Hypothalamus (tissue), 51 donors: ENCODE results near the gene XYLB.

Experiments used
- DNase-seq, 51 donors: peaks; one replicate each; lab custom pipeline; 2025; lab: John Stamatoyannopoulos, UW

XYLB gene

DNA sequence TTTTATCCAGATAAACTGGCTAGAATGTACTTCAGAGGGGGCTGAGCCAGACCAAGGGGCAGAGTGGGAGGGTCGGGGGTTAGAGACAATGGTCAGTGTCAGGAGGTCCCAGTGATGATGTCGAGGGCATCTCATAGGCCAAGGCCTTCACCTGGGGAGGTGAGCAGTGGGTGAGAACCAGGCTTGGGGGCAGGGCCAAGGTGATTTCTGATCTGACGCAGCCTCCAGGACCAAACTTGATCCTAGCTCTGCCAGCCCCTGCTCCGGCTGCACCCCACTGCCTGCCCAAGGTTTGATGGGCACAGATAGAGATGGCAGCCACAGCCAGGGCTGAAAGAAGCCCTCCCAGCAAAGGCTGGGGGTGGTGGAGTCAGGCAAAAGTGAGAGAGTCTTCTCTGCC lies 14.9 kb downstream of the XYLB start:
- no peak for DNase-seq

DNA sequence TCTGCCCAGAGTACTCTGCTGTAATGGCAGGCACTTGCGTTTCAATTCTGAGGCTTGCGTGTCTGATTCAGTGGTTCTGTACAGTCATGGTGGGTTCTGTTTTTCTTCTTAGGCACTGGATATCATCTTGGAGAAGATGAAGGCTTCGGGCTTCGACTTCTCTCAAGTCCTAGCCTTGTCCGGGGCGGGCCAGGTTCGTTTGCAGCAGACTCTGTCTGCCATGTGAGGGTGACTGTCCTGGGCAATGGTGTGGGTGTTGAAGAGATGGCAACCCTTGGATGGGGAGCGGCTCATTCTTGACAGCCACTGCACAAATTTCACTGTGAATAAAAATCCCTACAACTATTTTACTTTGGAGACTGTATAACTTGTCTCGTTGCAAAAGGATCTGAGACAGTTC lies 16.2 kb downstream of the XYLB start:
- no peak for DNase-seq

DNA sequence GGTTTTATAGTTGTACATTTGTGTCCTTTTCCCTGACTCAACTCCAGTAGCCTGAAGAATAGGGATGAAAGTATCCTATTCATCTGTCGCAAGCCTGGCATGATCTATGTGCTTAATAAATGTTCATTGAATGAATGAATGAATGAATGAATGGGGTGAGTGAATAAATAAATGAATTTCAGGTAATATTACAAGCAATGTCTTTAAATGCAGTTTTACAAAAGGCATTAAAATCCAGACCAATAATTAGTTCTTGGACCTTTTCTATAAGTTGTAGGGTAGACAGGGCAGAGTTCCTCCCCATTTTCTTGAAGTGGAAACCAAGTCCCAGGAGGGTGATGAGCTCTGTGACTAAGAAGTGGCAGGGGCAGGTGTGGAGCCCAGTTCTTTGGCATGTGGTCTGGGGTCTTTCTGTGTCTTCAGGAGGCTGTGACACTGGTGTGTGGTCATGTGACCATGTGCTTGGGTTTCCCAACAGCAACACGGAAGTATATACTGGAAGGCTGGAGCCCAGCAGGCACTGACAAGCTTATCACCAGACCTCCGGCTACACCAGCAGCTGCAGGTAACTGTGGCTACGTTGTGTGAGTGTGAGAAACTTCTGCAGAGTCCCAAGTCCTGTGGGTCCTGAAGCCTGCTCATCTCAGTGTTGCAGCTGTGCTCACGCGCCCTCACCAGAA lies 18.3 kb downstream of the XYLB start:
- no peak for DNase-seq

DNA sequence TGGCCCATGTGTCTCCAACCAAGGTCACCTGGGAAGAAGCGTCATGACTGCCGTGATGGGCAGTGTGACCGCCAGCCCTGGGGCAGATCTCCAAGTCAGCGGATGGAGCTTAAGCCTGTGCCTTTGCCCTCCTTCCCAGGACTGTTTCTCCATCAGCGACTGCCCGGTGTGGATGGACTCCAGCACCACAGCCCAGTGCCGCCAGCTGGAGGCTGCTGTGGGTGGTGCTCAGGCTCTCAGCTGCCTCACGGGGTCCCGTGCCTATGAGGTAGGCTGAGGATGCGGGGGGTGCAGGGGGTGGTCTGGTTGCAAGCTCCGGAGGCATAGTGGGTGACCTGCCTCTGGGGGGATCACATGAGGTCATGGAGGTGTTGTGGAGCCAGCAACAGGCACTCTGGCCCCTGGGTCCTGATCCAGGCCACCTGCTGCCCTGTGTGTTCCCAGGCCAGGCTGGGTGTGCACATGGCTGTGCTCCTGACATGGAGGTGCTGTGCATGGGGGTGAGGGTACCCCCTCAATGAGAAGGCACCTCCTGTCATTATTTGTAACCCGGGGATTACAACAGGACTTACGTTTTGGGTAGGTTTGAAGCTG lies 19.0 kb downstream of the XYLB start:
- no peak for DNase-seq

DNA sequence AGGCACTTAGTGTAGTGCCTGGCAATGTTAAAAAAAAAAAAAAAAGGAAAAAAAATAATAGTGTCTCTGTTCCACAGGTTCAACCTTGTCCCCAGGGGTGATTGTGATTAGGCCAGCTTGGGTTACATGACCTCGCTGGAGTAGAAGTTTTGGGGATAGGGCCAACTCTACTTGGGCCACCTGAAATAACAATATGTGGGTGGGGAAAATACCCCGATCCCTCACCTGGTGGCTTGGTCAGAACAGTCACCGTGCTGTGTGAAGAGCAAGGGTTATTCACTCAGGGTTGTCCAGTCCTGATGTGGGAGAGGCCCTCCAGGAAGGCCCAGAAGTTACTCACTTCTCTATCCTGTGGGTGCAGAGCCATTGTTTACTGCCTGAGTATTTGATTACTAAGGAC lies 19.5 kb downstream of the XYLB start:
- no peak for DNase-seq

DNA sequence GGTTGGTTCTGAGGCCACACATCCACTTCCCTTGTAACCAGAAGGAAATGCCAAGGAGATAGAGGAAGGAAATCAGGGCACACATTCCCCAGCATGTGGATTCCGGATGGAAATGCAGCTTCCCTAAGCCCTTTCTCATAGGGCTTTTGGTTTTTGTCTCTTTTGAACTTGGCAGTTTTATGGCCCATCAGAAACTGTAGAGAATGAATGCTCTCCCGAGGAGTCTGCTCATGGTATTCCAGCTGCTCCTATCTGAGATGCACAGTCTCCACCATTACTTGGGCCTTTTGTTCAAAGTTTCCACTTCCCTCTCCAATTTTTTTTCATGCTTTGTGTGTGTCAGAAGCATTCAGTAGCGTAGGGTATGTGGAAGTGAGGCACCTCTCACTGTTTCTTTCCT lies 21.2 kb downstream of the XYLB start:
- DNase-seq: no peak

DNA sequence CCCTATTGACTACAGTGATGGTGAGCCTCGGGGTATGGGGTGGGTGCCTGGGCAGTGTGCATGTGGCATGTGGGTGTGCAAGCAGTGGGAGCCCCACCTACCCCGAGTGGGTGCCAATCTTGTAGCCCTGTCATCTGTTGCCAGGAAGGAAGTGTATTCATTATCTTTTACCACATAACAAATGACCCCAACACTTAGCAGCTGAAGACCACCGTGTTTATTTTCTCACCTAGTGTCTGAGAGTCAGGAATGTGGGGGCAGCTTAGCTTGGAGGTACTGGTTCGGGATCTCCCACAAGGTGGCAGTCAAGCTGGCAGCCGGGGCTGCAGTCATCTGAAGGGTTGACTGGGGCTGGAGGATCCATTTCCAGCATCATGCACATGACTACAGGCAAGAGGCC lies 21.7 kb downstream of the XYLB start:
- no peak for DNase-seq

DNA sequence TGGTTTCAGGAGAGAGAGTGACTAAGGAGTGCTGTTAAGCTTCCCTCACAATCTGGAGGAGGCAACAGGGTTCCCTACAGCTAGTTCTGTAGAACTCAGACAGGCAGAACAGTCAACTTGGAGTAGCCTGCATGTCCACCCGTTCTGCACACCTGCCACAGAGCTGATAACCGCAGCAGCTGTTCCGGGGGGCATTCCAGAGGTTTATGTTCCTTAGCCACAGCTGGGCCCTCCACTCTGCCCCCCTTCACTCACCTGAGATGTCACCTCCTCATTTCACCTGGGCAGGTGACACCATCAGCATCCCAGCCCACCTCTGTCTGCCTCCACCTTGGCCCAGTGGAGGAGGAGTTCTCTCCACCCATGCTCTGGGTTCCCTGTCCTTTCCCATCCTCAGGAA lies 22.6 kb downstream of the XYLB start:
- no peak for DNase-seq

DNA sequence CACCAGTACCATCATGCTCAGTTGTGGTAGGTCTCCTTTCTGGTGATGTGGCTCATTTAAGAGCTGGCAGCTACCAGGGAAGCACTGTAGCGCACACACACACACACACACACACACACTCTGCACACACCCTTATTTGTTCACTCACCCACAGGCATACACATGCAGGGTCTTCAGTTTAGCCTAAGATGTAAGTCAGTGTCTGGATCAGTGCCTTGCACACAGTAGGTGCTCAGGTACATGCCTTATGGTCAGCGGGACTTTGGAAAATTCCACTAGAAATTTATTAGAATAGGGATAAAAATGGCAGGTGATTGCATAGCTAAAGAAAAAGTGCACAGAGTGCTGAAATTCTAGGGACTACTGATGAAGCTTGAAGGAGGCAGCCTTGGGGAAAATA lies 23.6 kb downstream of the XYLB start:
- no peak for DNase-seq

DNA sequence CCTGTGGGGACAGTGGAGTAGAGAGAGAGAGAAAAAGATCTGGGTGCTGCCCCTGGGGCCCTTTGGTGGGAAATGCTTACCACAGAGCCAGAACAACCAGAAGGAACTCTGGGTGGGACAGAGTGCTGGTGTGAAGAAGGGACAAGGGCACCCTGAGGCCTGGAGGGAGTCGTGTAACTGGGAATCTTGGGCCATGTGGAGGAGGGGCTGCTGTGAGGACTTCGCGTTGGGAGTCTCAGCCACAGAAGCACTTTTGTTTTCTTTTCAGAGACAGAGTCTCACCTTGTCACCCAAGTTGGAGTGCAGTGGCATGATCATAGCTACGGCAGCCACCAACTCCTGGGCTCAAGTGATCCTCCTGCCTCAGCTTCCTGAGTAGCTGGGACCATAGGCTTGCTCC lies 24.3 kb downstream of the XYLB start:
- DNase-seq: no peak

DNA sequence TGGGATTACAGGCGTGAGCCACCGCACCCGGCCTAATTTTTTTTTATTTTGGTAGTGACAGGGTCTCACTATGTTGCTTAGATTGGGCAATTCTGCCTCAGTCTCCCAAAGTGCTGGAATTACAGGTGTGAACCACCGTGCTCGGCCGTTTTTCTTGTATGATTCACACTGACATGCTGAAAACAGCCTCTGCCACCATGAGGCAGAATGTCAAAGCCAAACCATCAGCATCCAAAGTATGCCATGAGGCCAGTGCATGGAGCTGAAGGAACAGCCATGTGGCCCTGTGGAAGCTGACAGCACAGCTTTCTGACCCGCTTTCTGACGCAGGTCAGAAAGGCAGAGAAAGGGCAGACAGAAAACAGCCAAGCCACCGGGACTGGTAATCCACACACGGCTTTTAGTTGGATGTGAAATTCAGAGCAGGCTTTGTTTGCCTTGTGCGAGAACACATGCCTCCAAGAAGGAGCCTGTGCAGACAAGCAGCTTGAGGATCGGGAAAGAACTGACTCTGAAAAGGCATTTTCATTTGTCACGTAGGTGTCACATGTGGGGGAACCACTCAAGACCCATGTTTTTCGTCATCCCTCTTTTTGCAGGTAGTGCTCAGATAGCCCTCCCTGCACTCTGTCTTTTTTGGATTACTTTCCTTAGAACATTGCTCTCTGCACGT lies 25.1 kb downstream of the XYLB start:
- DNase-seq: no peak

DNA sequence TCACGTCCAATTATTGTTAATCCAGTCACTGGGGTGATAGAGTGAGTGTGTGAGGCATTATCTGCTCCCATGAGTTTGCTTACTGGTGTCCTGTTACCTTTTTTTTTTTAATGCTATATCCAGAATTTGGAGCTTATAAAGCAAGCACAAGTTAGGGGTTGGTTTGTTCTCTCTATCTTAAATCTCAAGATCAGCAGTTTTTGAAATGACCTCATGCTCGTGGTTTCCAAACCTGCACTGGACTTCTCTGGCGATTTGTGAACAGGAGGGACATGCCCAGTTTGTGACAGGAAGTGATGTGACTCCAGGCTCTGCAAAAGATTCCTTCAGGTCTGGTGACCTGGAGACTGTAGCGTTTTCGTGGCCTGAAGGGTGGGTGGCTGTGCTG lies 25.6 kb downstream of the XYLB start:
- no peak for DNase-seq

DNA sequence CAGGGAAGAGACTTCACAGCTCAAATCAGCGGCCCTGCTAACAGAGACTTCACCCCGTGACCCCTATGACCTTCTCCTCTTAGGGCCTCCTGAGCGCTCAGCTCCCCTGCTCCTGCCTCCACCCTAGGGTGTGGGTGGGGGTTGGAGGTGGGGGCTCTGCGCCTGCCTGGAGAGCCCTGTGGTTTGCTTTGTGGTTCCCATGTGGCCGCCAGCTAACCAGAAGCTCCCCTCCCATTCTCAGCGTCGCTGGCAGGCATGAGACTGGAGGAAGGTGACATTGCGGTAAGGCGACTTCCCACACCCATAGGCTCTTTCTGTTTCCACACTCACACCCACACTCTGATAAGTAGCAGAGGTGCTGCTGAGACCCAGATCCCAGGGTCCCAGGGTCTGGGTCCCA lies 27.6 kb downstream of the XYLB start:
- no peak for DNase-seq

DNA sequence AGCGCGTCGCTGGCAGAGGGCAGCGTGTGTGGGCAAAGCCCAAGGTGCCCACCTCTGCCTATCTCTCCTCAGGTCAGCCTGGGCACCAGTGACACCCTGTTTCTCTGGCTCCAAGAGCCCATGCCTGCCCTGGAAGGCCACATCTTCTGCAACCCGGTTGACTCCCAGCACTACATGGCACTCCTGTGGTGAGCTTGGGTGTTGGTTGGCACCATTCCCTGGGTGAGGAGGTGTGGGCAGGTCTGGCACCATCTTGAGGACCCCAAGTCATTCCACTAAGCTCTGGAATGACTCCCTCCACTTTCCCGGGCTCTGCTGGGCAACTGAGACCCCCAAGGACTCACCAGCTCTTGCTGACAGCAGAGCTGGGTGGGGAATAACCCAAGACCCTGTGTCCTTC lies 28.5 kb downstream of the XYLB start:
- no peak for DNase-seq

DNA sequence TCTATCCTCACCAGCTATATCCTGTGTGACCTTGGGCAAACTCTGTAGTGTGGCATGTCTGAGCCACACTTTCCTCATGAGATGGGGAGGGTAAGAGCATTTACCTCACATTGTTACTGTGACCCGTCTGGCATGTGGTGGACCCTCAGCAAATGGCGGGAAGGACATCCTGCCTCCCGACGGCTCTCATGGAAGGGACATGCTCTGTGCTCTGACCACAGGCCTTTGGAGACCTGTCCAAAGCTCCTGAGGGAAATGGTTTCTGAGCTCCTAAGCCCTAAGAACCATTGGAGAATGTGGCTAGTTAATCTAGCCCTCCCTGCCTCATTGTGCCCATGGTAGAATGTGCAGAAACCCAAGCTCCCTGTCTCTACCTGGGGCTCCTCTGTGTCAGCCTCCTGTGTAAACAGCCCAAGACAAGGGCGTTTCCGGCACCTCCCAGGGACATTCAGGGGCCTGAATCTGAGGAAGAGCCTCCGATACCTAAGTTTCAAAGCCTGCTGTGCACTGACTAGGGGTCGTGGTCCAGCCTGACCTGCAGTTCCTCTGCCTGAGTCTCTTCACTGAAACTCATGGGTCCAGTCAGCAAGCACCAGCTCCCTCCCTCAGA lies 29.0 kb downstream of the XYLB start:
- DNase-seq: no peak

DNA sequence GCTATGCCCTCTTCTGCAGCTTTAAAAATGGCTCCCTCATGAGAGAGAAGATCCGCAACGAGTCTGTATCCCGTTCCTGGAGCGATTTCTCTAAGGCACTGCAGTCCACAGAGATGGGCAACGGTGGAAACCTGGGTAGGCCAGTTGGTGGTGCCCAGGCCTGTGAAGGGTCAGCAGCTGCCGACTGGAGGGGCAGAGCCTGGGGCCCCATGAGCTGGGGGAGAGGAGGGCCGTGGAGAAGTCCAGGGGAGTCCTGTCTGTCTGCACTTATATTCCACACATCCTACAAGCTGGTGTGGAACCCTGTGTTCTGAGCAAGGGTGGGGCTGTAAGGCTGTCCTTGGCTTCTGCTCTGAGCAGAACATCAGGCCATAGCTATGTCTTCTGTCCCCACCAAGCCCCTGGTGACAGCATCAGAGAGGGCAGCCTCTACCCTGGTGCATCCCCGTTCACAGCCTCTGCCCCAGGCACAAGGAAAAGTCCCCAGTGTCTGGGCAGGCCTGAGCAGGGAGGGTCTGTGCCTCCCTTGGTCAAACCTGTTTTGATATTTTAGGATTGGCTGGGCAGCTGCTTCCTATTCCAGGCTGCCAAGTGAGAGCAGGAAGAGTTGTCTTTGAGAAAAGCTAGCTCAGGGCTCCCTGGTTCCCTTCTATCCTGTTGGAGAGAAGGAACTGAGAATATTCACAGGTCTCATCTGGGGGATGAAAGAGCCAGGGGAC lies 29.7 kb downstream of the XYLB start:
- no peak for DNase-seq

DNA sequence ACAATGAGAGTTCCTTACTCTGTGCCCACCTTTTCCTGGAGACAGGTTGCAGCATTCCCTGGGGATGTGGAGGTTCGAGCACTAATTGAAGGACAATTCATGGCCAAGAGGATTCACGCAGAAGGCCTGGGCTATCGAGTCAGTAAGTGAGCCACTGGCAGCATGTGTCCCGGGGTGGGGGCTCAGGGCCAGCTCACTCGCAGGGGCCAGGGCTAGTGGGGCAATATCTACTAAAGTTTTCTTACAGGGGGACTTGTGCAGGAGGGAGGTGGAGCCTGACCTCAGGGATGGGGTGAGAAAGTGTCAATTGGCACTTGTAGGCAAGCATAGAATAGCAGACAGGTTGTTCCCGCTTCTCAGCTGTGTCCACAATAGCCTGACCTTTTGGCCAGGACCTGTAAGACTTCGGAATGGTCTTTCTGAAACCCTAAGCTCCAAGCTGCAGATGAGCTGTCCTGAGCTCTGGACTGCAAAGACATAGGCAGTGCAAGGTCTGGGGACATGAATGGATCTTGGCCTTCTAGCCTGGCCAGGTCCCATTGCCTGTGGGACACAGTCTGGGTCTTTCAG lies 32.7 kb downstream of the XYLB start:
- DNase-seq: no peak

DNA sequence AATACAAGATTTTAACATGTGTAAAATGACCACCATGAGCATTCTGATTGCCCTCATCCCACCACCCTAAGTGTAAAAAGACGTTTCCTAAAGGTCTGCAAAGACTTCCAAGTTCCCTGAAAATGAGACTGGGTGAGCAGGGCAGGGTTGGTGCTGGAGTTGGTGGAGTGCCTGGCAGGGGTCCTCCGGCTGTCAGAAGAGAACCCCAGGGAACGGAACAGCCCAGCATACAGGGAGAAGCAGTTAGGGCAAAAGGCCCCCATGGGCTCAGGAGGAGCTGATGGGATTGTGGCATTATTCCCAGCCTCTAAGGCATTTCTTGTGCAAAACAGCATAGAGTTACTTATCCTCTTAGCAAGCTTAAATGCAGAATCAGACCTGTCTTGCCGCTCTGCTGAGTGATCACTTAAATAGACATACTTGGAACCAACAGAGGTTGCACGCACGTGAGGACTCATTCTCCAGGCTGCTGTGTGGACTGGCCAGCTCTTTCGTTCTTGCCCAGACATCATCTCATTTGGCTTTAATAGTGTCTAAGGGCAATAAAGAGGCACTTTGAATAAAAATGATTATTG lies 36.0 kb downstream of the XYLB start:
- DNase-seq: no peak

DNA sequence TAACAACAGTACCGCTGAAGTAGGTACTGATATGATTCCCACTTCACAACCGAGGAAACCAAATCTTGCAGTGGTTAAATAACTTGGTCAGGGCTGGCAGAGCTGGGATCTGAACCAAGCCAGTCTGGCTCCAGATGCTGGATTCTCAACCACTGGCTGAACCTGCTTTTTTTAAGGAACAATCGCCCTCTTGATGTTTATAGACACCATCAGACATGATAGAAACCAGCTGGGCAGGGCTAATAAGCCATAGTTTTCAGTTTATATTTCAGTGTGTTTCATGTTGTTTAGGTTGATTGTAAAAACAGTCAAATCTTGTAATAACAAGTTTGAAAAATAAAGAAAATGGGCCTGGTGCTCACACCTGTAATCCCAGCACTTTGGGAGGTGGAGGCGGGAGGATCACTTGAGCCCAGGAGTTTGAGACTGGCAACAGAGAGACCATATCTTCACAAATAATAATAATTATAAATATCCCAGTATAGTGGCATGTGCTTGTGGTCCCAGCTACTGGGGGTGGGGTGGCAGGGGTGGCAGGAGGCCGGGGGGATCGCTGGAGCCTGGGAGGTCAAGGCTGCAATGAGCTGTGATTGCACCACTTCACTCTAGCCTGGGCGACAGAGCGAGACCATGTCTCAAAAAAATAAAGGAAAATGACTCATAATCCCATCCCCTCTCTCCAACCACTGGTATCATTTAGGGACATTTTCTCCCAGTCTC lies 36.7 kb downstream of the XYLB start:
- DNase-seq: no peak
